ENCODE data around the gene GARNL3. TPM values are rescaled to one million over a fixed set of nuclear protein-coding genes. Genes with fewer than 3 reads are reported as not detected.

The GARNL3 gene
- total RNA-seq, 1 donor: 5.8 TPM

- no peak for DNase-seq (ENCODE audit: insufficient read length, low spot score, missing footprints)
- no peak for TF ChIP-seq CTCF (IDR thresholded peaks at IDR 0.05; ENCODE audit: extremely low read depth, low read depth, low read length)
- Histone ChIP-seq H3K27ac (ENCODE audit: low read depth, low read length) (peak overlapping the region; percentile 11), H3K4me1 (ENCODE audit: insufficient read depth, low read length) (peaks cover 21% of the 10 kb centered on the region), H3K27me3 (ENCODE audit: insufficient read depth, low read length) (peaks cover 4% of the 10 kb centered on the region), H2AFZ (ENCODE audit: low read length) (no peak overlapping the region), H3K79me2 (ENCODE audit: insufficient read depth, low read length) (no peaks in the 10 kb centered on the region), H3K4me2 (ENCODE audit: insufficient read depth, low read length) (peak overlapping the region; percentile 62), H3K9me3 (ENCODE audit: low read depth, low read length) (no peaks in the 10 kb centered on the region), H3K36me3 (ENCODE audit: insufficient read depth, low read length) (no peaks in the 10 kb centered on the region), H3K4me3 (ENCODE audit: insufficient read depth, low read length) (no peak overlapping the region), H4K20me1 (ENCODE audit: insufficient read depth, low read length) (no peaks in the 10 kb centered on the region)
These were observed 71.5 kb downstream of the GARNL3 start for GRCh38 chr9:127336086-127336485.

DNA sequence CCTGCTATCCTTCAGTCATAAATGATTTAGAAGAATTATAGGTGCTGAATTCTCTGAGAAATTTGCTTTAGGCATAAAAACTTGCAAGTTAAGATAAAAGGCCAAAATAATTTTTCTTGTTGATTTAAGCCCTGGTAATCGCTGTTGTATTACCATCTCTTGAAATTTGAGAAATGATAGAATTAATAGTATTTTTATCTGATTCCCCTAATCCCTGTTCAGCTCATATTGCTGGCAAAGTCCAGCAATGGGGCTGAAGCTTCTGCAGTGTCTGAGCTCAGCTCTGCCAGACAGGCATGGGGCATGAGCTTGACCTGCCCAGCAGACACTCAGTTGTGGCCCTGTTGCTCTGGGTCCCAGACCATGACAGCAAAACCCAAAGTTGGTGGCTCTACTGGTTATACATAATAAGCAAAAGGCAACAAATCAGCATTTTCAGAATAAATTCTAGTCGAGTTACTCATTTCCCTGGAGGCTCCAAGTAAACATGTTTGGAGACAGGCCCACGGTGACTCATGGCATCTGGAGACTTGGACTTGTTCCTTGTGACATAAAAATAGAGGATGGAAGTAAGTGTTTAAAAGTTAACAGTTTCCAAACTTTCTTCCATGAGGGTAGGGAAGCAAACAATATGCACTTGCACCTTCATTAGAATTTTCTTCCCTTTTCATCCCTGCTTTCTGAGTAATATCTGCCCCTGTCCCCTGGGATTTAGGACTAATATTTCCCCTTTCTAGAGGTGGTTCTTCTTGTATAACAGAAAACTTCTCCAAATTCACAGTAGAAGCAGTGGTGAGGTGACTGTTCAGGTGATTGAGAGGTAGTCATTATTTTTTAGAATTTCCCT, 72.2 kb downstream of the GARNL3 start:
- H3K36me3 ChIP-seq (ENCODE audit: insufficient read depth, low read length): no peaks in the 10 kb centered on the region
- DNase-seq (ENCODE audit: insufficient read length, low spot score, missing footprints): peak; percentile 93
- no peaks in the 10 kb centered on the region for H3K9me3 ChIP-seq (ENCODE audit: low read depth, low read length)
- no peak for TF ChIP-seq CTCF (IDR thresholded peaks at IDR 0.05; ENCODE audit: extremely low read depth, low read depth, low read length)
- H3K4me1 ChIP-seq (ENCODE audit: insufficient read depth, low read length): peaks cover 21% of the 10 kb centered on the region
- peak overlapping the region; percentile 11 for H3K27ac ChIP-seq (ENCODE audit: low read depth, low read length)
- peak overlapping the region; percentile 62 for H3K4me2 ChIP-seq (ENCODE audit: insufficient read depth, low read length)
- H3K79me2 ChIP-seq (ENCODE audit: insufficient read depth, low read length): no peaks in the 10 kb centered on the region
- no peak overlapping the region for H3K4me3 ChIP-seq (ENCODE audit: insufficient read depth, low read length)
- H3K27me3 ChIP-seq (ENCODE audit: insufficient read depth, low read length): peaks cover 4% of the 10 kb centered on the region
- H4K20me1 ChIP-seq (ENCODE audit: insufficient read depth, low read length): no peaks in the 10 kb centered on the region
- no peak overlapping the region for H2AFZ ChIP-seq (ENCODE audit: low read length)

GRCh38 chr9:127340721-127341120, 76.1 kb downstream of the GARNL3 start:
- Histone ChIP-seq H3K27me3 (ENCODE audit: insufficient read depth, low read length) (peaks cover 2% of the 10 kb centered on the region), H2AFZ (ENCODE audit: low read length) (no peak overlapping the region), H3K27ac (ENCODE audit: low read depth, low read length) (no peak overlapping the region), H3K4me1 (ENCODE audit: insufficient read depth, low read length) (peaks cover 18% of the 10 kb centered on the region), H4K20me1 (ENCODE audit: insufficient read depth, low read length) (no peaks in the 10 kb centered on the region), H3K4me2 (ENCODE audit: insufficient read depth, low read length) (no peak overlapping the region), H3K9me3 (ENCODE audit: low read depth, low read length) (no peaks in the 10 kb centered on the region), H3K4me3 (ENCODE audit: insufficient read depth, low read length) (no peak overlapping the region), H3K36me3 (ENCODE audit: insufficient read depth, low read length) (no peaks in the 10 kb centered on the region), H3K79me2 (ENCODE audit: insufficient read depth, low read length) (no peaks in the 10 kb centered on the region)
- no peak for DNase-seq (ENCODE audit: insufficient read length, low spot score, missing footprints)
- TF ChIP-seq CTCF (IDR thresholded peaks at IDR 0.05; ENCODE audit: extremely low read depth, low read depth, low read length): no peak

DNA sequence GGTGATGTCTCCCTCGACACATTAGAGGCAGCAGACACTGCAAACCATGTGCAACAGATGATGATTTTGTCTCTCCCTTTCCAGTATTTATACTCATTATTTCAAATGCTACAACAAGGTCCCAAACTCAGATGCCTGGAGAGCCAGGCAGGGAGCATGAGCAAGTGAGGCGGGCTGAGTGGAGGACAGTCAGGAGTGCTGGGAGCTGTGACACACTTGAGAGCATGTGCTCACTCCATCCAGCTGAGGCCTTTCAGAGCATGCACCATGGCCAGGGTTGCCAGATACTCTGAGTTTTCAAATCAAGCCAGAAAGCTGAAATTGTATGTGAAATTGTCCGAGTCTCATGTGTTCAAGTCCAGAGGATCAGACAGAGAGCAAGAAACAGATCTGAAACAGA, 76.6 kb downstream of the GARNL3 start:
- no peaks in the 10 kb centered on the region for H3K9me3 ChIP-seq (ENCODE audit: low read depth, low read length)
- no peak overlapping the region for H3K27ac ChIP-seq (ENCODE audit: low read depth, low read length)
- H3K79me2 ChIP-seq (ENCODE audit: insufficient read depth, low read length): no peaks in the 10 kb centered on the region
- DNase-seq (ENCODE audit: insufficient read length, low spot score, missing footprints): no peak
- no peak overlapping the region for H2AFZ ChIP-seq (ENCODE audit: low read length)
- peaks cover 14% of the 10 kb centered on the region for H3K4me1 ChIP-seq (ENCODE audit: insufficient read depth, low read length)
- H4K20me1 ChIP-seq (ENCODE audit: insufficient read depth, low read length): no peaks in the 10 kb centered on the region
- no peak overlapping the region for H3K4me3 ChIP-seq (ENCODE audit: insufficient read depth, low read length)
- peaks cover 2% of the 10 kb centered on the region for H3K27me3 ChIP-seq (ENCODE audit: insufficient read depth, low read length)
- no peak overlapping the region for H3K4me2 ChIP-seq (ENCODE audit: insufficient read depth, low read length)
- TF ChIP-seq CTCF (IDR thresholded peaks at IDR 0.05; ENCODE audit: extremely low read depth, low read depth, low read length): no peak
- no peaks in the 10 kb centered on the region for H3K36me3 ChIP-seq (ENCODE audit: insufficient read depth, low read length)

Measured in osteoblast (primary cell).